Measurements from ENCODE around the gene SLC22A7. TPM values are rescaled to one million over a fixed set of nuclear protein-coding genes. Genes with fewer than 3 reads are reported as not detected.

SLC22A7 gene
- total RNA-seq, 1 experiment from 2014 or later = not detected

DNA sequence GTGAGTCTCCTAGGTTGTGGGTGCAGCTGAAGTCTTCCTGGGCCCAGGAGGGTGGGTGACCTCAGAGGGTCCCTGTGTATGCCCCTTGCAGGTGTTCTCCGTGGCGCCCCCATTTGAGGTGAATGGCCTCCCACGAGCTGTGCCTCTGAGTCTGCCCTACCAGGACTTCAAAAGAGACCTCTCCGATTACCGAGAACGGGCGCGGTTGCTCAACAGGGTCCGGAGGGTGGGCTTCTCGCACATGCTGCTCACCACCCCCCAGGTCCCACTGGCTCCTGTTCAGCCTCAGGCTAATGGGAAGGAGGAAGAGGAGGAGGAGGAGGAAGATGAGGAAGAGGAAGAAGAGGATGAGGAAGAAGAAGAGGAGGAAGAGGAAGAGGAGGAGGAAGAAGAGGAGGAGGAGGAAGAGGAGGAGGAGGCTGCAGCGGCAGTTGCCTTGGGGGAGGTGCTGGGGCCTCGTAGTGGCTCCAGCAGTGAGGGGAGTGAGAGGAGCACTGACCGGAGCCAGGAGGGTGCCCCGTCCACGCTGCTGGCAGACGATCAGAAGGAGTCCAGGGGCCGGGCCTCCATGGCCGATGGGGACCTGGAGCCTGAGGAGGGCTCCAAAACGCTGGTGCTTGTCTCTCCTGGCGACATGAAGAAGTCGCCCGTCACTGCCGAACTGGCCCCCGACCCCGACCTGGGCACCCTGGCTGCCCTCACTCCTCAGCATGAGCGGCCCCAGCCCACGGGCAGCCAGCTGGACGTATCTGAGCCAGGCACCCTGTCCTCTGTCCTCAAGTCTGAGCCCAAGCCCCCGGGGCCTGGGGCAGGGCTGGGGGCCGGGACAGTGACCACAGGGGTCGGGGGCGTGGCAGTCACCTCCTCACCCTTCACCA lies 15.2 kb upstream of the SLC22A7 start:
- no peak for DNase-seq (ENCODE audit: low read depth)

GRCh38 chr6:43283514-43283901 lies 14.6 kb upstream of the SLC22A7 start:
- no peak for DNase-seq (ENCODE audit: low read depth)

- no peak for DNase-seq (ENCODE audit: low read depth)
Measured at GRCh38 chr6:43283905-43284304, 14.2 kb upstream of the SLC22A7 start.

DNA sequence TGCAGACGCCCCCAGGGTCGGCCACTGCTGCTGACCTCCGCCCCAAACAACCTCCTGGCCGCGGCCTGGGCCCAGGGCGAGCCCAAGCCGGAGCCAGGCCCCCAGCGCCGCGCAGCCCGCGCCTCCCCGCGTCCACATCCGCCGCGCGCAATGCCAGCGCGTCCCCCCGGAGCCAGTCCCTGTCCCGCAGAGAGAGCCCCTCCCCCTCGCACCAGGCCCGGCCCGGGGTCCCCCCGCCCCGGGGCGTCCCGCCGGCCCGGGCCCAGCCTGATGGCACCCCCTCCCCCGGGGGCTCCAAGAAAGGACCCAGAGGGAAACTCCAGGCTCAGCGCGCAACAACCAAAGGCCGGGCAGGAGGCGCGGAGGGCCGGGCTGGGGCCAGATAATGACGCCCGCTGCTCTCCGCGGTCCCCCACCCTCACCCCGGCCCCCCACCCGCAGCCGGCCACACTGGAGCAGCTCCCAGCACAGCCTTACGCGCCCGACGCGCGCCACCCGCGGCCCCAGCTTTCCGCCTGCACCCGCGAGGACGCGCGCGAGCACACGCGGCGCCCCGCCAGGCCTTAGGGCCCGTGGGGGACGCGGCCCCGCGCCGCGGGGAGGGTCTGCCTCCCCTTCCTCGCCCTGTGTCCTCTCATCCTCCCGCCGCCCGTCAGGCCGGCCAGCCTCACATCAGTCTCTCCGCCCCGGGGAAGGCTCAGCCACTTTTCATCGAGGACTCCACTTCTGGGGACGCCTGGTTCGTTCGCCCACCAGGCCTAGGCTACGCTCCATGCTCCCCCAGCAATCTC lies 12.9 kb upstream of the SLC22A7 start:
- DNase-seq (ENCODE audit: low read depth) = no peak

DNA sequence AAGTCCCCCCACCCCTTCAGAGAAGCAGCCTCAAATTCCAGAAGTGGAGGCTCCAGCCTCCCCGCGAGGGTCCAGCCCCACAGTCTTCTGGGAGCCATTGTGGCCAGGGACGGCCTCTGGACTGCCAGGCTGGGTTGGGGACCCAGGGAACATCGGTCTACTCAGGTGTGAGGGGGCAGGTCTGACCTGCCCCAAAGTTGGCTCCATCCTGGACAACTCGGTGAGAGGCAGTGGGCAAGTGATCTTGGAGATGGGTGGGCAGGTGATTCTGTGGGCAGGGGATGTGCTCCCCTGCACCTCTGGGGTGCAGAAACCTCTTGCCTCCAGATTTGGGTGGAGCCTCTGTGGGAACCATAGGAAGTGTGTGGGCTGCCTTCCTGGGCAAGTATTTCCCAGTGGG lies 12.2 kb upstream of the SLC22A7 start:
- no peak for DNase-seq (ENCODE audit: low read depth)

DNA sequence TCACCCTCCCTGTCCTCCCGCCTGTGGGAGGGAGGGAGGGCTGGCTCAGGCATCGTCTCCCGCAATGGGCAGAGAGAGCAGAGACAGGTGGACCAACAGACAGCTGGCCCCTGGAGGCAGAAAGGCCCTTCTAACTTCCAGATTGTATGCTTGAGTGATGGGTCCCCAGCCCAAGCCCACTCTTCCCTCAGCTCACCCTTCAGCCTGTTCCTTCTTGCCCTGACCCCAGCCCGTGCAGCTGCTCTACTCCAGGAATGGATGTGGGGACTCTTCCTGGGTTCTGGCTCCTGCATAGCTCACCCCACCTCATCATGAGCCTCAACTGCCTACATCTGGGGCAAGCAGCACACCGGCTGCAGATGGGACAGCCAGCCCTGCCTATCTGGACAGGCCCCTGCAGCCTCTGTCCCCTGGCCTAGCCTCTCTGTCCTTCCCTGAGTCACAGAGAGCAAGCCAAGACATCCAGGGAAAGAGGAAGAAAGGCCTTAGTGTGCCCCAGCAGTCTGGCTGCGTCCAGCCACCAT lies 11.5 kb upstream of the SLC22A7 start:
- DNase-seq (ENCODE audit: low read depth) = no peak

DNA sequence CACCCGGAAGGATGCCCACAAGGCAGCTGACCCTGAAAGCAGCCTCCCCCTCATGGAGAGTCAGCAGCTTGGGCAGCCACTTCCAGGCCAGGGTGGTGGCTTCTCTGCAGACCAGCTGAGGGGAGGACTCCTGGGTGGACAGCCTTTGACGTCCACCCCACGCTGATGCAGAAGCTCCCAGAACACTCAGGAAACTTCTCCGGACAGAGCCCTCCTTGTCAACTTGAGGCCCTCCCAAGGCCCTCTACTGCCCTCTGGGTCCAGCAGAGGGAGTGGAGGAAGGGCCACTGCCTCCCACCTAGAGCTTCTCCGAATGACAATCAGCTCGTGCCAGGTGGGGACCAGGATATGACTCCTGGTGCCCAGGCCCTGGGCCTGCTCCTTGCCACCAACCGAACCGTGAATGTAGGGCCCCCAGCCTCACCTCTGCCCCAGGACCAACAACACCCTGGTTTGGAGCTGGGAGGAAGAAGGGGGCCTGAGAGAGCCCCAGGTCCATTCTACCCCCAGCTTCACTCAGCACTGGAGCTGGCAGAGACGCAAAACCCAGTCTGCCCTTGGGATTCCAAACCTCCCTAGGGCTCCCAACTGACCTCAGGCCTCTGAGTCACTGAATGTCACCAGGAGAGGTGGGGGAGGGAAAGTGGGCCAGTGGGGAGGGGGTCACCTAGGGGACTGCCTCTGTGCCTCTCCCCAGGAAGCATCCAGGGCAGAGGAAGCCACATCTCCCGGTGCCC lies 10.9 kb upstream of the SLC22A7 start:
- no peak for DNase-seq (ENCODE audit: low read depth)

DNA sequence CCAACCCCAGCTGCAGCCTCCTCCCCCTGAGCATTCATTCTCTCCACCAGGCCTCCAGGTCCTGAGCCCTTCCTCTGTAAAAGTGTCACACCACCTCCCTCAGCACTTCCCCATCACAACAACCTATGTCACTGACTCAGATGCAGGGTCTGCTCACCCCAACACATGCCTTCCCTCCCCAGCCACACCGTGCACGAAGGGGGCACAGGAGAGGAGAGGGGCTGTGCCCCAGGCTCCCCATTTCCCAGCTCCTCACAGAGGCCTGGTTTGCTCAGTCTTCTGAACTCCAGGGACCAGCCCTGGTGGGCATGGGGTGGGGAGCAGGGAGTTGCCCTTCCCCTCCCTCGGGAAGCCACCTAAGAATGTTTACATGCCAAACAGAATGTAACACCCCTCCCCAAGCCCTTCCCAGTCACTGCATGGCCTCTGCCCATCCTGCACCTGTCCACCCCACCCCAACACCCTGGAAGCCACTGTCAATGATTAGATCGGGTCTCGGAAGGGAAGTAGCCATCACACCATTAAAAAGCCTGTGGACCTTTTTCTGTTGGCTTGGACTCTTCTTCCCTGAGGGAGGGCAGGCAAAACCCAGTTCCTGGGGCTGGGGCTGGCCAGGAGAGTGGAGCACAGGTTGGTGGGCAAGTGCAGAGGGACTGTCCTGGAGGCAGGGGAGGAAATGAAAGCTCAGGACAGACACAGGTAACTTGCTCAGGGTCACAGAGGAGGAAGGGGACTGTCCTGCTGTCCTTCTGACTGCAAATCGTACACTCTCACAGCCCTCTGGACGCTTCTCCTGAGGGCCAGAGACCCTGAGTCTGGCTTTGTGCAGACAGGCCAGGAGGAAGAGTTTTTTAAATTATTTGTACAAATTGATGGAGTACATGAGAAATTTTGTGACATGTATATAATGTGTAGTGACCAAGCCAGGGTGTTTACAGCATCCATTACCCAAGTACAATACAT lies 10.1 kb upstream of the SLC22A7 start:
- no peak for DNase-seq (ENCODE audit: low read depth)

GRCh38 chr6:43290339-43290904 lies 7.6 kb upstream of the SLC22A7 start:
- DNase-seq (ENCODE audit: low read depth) = no peak

GRCh38 chr6:43290905-43291355 lies 7.1 kb upstream of the SLC22A7 start:
- no peak for DNase-seq (ENCODE audit: low read depth)

DNA sequence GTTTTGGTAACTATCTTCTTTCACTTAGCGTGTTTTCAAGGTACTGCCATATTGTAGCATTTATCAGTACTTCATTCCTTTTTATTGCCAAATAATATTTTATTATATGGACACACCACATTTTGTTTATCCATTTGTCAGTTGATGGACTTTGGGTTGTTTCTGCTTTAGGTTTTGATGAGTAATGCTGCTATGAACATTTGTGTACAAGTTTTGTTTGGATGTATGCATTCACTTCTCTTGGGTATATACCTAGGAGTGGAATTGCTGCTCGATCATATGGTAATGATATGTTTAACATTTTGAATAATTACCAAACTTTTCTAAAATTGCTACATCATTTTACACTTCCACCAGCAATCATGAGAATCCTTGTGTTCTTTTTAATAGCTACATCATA lies 6.4 kb upstream of the SLC22A7 start:
- no peak for DNase-seq (ENCODE audit: low read depth)

GRCh38 chr6:43292341-43292740 lies 5.7 kb upstream of the SLC22A7 start:
- DNase-seq (ENCODE audit: low read depth) = no peak

DNA sequence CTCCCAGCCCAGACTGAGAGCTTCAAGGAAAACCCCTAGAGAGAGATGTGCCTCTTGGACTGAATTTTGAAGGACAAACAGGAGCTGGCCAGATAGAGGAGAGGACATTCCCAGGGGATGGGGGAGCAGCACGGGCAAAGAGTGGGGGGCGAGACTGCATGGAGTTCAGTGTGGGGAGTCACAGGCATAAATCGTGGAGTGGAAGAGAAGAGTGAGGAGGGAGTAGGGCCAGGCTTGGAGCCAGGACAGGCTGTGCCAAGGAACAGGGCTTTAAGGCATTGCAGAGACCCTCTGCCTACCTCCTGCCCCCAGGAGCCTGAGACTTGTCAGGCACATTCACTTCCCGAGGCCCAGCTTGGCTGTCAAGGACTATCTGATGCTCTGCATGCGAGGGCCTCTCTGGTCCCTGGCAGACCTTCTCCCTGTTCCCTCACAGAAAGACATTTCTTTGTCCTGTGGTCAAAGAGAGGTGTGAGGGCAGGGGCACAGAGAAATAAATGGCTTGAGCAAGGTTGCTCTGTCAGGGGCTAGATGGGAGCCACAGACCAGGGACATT lies 5.2 kb upstream of the SLC22A7 start:
- no peak for DNase-seq (ENCODE audit: low read depth)

DNA sequence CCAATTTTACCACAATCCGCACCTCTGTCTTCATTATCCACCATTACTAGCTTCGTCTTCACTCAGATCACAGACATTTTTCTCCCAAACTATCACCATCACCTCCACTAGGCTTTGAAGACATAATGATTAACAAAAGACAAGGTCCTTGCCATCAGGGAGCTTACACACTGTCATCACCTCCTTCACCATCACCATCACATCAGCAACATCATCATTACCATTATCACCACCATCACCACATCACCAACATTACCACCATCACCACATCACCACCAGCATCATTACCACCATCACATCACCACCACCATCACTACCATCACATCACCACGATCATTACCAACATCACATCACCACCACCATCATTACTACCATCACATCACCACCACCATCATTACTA lies 4.4 kb upstream of the SLC22A7 start:
- no peak for DNase-seq (ENCODE audit: low read depth)

GRCh38 chr6:43294536-43294935 lies 3.5 kb upstream of the SLC22A7 start:
- no peak for DNase-seq (ENCODE audit: low read depth)

GRCh38 chr6:43295456-43295855 lies 2.6 kb upstream of the SLC22A7 start:
- DNase-seq (ENCODE audit: low read depth) = no peak

DNA sequence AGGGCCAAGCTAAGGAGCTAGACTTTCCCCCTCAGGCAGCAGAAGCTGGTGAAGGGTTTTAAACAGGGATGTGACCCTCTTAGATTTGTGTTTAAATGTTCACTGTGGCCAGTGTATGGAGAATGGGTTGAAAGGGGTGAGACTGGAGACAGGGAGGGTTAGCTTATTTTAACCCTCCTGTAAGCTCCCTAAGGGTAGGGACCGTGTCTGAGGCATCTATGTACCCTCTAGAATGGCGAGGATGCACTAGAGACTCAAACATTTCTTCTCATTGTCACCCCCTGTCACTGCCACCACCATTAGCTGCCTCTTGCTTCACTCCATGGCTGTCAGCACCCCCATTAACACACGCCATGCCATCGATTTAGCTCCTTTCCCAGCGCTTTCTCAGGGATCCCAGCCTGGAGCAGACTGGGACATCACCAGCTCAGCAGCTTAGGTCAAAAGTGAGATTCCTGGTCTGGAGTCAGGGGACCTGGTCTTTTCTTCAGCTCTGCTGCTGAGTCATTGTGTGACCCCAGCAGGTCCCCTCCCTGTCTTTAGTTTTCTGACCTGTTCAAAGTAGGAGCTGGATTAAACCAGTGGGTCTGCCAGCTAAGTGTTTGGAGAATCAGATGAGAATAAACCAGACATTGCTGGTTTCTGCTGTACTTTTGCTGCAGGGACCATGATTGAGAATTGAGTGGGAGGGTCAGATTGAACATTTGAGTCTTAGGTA lies 1.1 kb upstream of the SLC22A7 start:
- DNase-seq (ENCODE audit: low read depth) = no peak

DNA sequence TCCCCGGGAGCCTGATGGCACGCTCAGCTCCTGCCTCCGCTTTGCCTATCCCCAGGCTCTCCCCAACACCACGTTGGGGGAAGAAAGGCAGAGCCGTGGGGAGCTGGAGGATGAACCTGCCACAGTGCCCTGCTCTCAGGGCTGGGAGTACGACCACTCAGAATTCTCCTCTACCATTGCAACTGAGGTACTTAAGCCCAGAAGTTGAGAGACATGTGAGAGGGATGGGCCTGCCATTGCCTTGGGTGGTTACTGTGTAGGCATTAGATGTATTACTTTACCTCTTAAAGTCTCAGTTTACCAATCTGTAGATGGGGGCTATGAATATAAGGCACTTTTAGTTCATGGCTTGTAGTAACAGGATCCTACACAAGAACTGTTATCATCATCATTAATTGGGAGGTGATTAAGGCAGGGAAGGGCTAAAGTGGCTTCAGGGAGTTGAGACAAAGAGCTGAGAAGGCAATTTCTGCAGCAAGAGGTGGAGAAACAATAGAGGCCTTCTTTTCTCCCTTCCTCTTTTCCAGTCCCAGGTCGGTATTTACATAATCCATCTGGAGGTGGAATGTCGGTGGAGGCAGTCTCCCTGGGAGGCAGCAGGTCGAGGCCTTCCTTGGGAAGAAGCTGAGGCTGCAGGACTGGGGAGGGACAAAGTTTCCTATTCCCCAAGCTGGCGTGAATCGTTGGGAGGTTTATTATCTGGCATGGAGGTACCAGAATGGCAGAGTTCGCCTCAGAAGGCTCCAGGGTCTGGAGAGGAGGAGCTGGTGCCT lies 691 bp downstream of the SLC22A7 start:
- DNase-seq (ENCODE audit: low read depth) = no peak
